WTC11 (cell line): ENCODE measurements around the gene GMEB2. TPM values are rescaled to one million over a fixed set of nuclear protein-coding genes. Genes with fewer than 3 reads are reported as not detected.

Source experiments
- ATAC-seq: fragments of 200-7000 bp; cut with Tn5 transposase; 2 replicates; pipeline ENCODE4 v1.10.0; 2021; ENCODE audit warnings: mild to moderate bottlenecking, moderate library complexity
- CTCF ChIA-PET: fragments of 300-600 bp; sonication (Branson Sonifier 250); formaldehyde crosslinking; loops from one replicate; lab custom pipeline; 2021; ENCODE audit warnings: antibody characterized with exemption; lab: Charles Lee
- POLR2A ChIA-PET: fragments of 350-600 bp; sonication (Branson Sonifier 250); formaldehyde crosslinking; loops from one replicate; lab custom pipeline; 2021; ENCODE audit warnings: antibody characterized with exemption; lab: Charles Lee
- DNase-seq: peaks from one replicate; pipeline ENCODE4 v3.0.0; 2021; ENCODE audit warnings: low spot score
- H3K27ac Mint-ChIP-seq: 2 replicates; pipeline ENCODE4 v1.8.0; 2021; ENCODE audit warnings: mixed read lengths
- H3K27me3 Mint-ChIP-seq: 2 replicates; pipeline ENCODE4 v1.8.0; 2021; ENCODE audit warnings: low read depth, mild to moderate bottlenecking, moderate library complexity, mixed read lengths
- H3K36me3 Mint-ChIP-seq: 2 replicates; pipeline ENCODE4 v1.8.0; 2021; ENCODE audit warnings: mixed read lengths
- H3K4me1 Mint-ChIP-seq: 2 replicates; pipeline ENCODE4 v1.8.0; 2022; ENCODE audit warnings: mixed read lengths
- H3K4me3 Mint-ChIP-seq: 2 replicates; pipeline ENCODE4 v1.8.0; 2021; ENCODE audit warnings: mild to moderate bottlenecking, moderate library complexity, mixed read lengths
- H3K9me3 Mint-ChIP-seq: 2 replicates; pipeline ENCODE4 v1.8.0; 2021; ENCODE audit warnings: mixed read lengths
- CREB1 ChIP-seq: sonication (generic); formaldehyde crosslinking; IDR thresholded peaks from 2 replicates; pipeline ENCODE4 v1.8.0; 2023; ENCODE audit warnings: mild to moderate bottlenecking, missing genetic modification reagents
- ESRRA ChIP-seq: sonication (generic); formaldehyde crosslinking; IDR thresholded peaks from 2 replicates; pipeline ENCODE4 v1.8.1; 2022; ENCODE audit warnings: mild to moderate bottlenecking, missing genetic modification reagents, borderline replicate concordance
- GABPB1 ChIP-seq: sonication (generic); formaldehyde crosslinking; IDR thresholded peaks from 2 replicates; pipeline ENCODE4 v1.8.1; 2023; ENCODE audit warnings: mild to moderate bottlenecking, missing genetic modification reagents
- GRHL2 ChIP-seq: fragments of 250-450 bp; sonication (Bioruptor Pico); IDR thresholded peaks from 2 replicates; pipeline ENCODE4 v1.8.0; 2022; ENCODE audit warnings: mild to moderate bottlenecking, moderate library complexity; ENCODE audit not compliant: insufficient replicate concordance, severe bottlenecking
- JAZF1 ChIP-seq: fragments of 250-450 bp; sonication (Bioruptor Pico); IDR thresholded peaks from 2 replicates; pipeline ENCODE4 v1.9.0; 2021; ENCODE audit warnings: moderate library complexity, mild to moderate bottlenecking, inconsistent platforms
- NR2C2 ChIP-seq: sonication (generic); formaldehyde crosslinking; IDR thresholded peaks from 2 replicates; pipeline ENCODE4 v1.8.0; 2022; ENCODE audit warnings: mild to moderate bottlenecking, missing genetic modification reagents
- NR3C1 ChIP-seq: sonication (generic); formaldehyde crosslinking; conservative IDR thresholded peaks from 2 replicates; pipeline ENCODE4 v1.8.1; 2023; ENCODE audit warnings: low read depth, mild to moderate bottlenecking, missing genetic modification reagents
- SMAD3 ChIP-seq: sonication (generic); formaldehyde crosslinking; IDR thresholded peaks from 2 replicates; pipeline ENCODE4 v1.8.0; 2022; ENCODE audit warnings: missing genetic modification reagents, mild to moderate bottlenecking, borderline replicate concordance
- SMAD4 ChIP-seq: sonication (generic); formaldehyde crosslinking; IDR thresholded peaks from 2 replicates; pipeline ENCODE4 v1.8.0; 2022; ENCODE audit warnings: mild to moderate bottlenecking, missing genetic modification reagents
- TCF7 ChIP-seq: sonication (generic); formaldehyde crosslinking; IDR thresholded peaks from 2 replicates; pipeline ENCODE4 v1.8.0; 2022; ENCODE audit warnings: mild to moderate bottlenecking, low read depth, missing genetic modification reagents, moderate library complexity
- TEAD1 ChIP-seq: sonication (generic); formaldehyde crosslinking; IDR thresholded peaks from 2 replicates; pipeline ENCODE4 v1.8.0; 2022; ENCODE audit warnings: mild to moderate bottlenecking, missing genetic modification reagents
- TP53 ChIP-seq: sonication (generic); formaldehyde crosslinking; IDR thresholded peaks from 2 replicates; pipeline ENCODE4 v1.8.1; 2023; ENCODE audit warnings: mild to moderate bottlenecking, missing genetic modification reagents
- ZNF423 ChIP-seq: fragments of 250-450 bp; sonication (Bioruptor Pico); IDR thresholded peaks from 2 replicates; pipeline ENCODE4 v2.1.2; 2022; ENCODE audit warnings: mild to moderate bottlenecking, moderate library complexity
- total RNA-seq: library from RNA; stranded (reverse); gene quantifications from 3 replicates; pipeline ENCODE4 v1.2.3, GENCODE V29; 2021
- TF ChIP-seq, protein P1 (sequence below): sonication (generic); formaldehyde crosslinking; IDR thresholded peaks from 2 replicates; pipeline ENCODE4 v1.8.0; 2023; ENCODE audit warnings: missing genetic modification reagents, mild to moderate bottlenecking, borderline replicate concordance
- TF ChIP-seq, protein P2 (sequence below): sonication (generic); formaldehyde crosslinking; IDR thresholded peaks from 2 replicates; pipeline ENCODE4 v1.8.0; 2023; ENCODE audit warnings: missing genetic modification reagents
- TF ChIP-seq, protein P3 (sequence below): sonication (generic); formaldehyde crosslinking; IDR thresholded peaks from 2 replicates; pipeline ENCODE4 v1.8.0; 2022; ENCODE audit warnings: mild to moderate bottlenecking, missing genetic modification reagents
- TF ChIP-seq, protein P4 (sequence below): sonication (generic); formaldehyde crosslinking; IDR thresholded peaks from 2 replicates; pipeline ENCODE4 v1.8.1; 2023; ENCODE audit warnings: mild to moderate bottlenecking, missing genetic modification reagents

Gene GMEB2
- total RNA-seq, 1 experiment from 2014 or later, result 14.8 TPM

DNA sequence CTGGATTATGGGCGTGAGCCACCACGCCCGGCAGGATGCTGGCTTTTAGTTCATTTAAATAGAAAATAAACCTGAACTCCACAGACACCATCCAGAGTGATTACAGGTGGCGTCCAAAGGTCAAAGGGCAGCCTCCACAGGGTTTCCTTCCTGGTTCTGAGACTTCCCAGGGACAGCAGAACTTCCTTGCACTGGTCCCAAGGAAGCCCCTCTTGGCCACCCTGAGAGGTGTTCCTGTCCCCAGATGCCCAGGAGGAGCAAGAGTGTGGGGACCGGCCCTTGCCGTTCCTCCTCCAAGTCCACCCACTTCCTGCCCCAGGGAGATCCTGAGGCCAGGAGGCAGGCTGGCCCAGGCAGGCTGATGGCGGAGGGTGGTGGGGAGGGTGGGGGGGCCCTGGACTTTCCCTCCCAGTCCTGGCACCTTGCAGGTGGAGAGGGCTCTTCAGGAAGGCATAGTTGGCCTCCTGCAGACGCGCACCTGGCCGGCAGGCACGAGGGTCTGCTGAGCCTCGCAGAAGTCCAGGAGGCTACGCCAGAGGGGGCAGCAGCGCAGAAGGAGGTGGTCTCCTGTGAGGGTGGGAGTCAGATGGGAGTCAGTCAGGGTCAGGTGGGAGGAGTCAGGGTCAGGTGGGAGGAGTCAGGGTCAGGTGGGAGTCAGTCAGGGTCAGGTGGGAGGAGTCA lies 68.0 kb downstream of the GMEB2 start (continued):
- TF ChIP-seq, protein P1, sequence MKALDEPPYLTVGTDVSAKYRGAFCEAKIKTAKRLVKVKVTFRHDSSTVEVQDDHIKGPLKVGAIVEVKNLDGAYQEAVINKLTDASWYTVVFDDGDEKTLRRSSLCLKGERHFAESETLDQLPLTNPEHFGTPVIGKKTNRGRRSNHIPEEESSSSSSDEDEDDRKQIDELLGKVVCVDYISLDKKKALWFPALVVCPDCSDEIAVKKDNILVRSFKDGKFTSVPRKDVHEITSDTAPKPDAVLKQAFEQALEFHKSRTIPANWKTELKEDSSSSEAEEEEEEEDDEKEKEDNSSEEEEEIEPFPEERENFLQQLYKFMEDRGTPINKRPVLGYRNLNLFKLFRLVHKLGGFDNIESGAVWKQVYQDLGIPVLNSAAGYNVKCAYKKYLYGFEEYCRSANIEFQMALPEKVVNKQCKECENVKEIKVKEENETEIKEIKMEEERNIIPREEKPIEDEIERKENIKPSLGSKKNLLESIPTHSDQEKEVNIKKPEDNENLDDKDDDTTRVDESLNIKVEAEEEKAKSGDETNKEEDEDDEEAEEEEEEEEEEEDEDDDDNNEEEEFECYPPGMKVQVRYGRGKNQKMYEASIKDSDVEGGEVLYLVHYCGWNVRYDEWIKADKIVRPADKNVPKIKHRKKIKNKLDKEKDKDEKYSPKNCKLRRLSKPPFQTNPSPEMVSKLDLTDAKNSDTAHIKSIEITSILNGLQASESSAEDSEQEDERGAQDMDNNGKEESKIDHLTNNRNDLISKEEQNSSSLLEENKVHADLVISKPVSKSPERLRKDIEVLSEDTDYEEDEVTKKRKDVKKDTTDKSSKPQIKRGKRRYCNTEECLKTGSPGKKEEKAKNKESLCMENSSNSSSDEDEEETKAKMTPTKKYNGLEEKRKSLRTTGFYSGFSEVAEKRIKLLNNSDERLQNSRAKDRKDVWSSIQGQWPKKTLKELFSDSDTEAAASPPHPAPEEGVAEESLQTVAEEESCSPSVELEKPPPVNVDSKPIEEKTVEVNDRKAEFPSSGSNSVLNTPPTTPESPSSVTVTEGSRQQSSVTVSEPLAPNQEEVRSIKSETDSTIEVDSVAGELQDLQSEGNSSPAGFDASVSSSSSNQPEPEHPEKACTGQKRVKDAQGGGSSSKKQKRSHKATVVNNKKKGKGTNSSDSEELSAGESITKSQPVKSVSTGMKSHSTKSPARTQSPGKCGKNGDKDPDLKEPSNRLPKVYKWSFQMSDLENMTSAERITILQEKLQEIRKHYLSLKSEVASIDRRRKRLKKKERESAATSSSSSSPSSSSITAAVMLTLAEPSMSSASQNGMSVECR (CRISPR knock-in tag), result no peak

DNA sequence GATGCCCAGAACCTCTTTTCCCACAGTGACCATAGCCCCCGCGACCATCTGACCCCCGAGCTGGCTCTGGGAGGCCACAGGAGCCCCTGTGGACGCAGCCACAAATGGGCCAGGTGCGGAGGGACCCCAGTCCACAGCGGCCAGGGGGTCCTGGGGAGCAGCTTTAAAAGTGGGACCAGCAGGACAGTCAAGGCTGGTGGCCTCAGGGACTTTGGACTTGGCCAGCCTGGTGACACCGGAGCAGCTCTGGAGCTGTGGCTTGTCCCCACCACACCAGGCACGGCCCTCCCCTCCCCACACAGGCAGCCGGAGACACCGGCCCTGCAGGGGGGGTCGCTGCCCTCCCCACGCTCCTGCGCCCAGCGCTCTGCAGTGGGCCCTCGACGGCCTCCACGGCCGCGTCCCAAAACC lies 69.4 kb downstream of the GMEB2 start:
- ChIA-PET POLR2A (interaction anchor here (0.8 kb wide), 1 partner anchor 16 kb away, joined by 3 read pairs; the partner anchor contains the start of gene HELZ2), CTCF (interaction anchor here (1.0 to 3.9 kb wide), 2 partner anchors 20 to 417 kb away, joined by 3 to 34 read pairs; partner anchors contain the start of gene PTK6)
- peaks cover 3% of the 10 kb centered on the region for H3K36me3 Mint-ChIP-seq
- H3K4me3 Mint-ChIP-seq, result no peak overlapping the region
- no peaks in the 10 kb centered on the region for H3K9me3 Mint-ChIP-seq
- no peak for ATAC-seq
- no peaks in the 10 kb centered on the region for H3K27me3 Mint-ChIP-seq
- H3K27ac Mint-ChIP-seq, result peak overlapping the region; percentile 92; the same call in 1 of the 2 replicates
- DNase-seq, result no peak
- no peak for TF ChIP-seq ESRRA (CRISPR knock-in tag)
- TF ChIP-seq GABPB1 (CRISPR knock-in tag), result no peak
- TF ChIP-seq, protein P2, sequence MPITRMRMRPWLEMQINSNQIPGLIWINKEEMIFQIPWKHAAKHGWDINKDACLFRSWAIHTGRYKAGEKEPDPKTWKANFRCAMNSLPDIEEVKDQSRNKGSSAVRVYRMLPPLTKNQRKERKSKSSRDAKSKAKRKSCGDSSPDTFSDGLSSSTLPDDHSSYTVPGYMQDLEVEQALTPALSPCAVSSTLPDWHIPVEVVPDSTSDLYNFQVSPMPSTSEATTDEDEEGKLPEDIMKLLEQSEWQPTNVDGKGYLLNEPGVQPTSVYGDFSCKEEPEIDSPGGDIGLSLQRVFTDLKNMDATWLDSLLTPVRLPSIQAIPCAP (CRISPR knock-in tag), result no peak
- TF ChIP-seq CREB1 (CRISPR knock-in tag), result no peak
- no peak for TF ChIP-seq ZNF423 (CRISPR knock-in tag)
- TF ChIP-seq JAZF1 (CRISPR knock-in tag), result no peak
- no peak for TF ChIP-seq TCF7
- TF ChIP-seq SMAD4, result no peak
- TF ChIP-seq, protein P3, sequence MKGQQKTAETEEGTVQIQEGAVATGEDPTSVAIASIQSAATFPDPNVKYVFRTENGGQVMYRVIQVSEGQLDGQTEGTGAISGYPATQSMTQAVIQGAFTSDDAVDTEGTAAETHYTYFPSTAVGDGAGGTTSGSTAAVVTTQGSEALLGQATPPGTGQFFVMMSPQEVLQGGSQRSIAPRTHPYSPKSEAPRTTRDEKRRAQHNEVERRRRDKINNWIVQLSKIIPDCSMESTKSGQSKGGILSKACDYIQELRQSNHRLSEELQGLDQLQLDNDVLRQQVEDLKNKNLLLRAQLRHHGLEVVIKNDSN, result no peak
- TF ChIP-seq TP53 (CRISPR knock-in tag), result no peak
- no peak for TF ChIP-seq NR2C2 (CRISPR knock-in tag)
- TF ChIP-seq, protein P4, sequence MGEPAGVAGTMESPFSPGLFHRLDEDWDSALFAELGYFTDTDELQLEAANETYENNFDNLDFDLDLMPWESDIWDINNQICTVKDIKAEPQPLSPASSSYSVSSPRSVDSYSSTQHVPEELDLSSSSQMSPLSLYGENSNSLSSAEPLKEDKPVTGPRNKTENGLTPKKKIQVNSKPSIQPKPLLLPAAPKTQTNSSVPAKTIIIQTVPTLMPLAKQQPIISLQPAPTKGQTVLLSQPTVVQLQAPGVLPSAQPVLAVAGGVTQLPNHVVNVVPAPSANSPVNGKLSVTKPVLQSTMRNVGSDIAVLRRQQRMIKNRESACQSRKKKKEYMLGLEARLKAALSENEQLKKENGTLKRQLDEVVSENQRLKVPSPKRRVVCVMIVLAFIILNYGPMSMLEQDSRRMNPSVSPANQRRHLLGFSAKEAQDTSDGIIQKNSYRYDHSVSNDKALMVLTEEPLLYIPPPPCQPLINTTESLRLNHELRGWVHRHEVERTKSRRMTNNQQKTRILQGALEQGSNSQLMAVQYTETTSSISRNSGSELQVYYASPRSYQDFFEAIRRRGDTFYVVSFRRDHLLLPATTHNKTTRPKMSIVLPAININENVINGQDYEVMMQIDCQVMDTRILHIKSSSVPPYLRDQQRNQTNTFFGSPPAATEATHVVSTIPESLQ (CRISPR knock-in tag), result no peak
- no peak for TF ChIP-seq TEAD1 (CRISPR knock-in tag)
- peaks cover 8% of the 10 kb centered on the region for H3K4me1 Mint-ChIP-seq

DNA sequence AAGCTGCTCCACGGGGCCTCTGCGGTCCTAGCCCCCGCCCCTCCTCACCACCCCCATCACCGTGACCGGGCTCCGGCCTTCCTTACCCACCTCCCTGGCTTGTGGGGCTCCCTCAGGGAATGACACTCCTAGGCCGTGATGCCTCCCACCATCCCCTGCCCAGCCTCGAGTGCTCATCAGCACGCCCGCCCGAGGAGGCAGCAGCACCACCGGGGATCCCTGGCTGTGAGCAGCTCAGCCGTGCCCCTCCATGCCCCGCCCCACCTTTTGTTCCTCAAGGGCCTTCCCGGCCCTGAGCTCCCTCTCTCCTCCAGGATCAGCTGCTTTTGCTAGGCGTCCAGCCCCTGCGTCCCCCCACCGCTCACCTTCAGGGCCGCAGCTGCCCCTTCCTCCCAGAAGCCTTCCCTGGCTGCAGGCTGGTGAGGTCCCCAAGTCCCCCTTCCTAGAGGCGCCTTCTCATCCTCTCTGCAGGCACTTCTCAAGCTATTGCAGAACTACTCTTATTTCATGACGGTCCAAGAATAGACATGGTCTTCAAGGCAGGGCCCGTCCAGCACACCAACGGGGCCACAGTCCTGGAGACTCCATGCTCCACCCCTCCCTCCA lies 69.9 kb downstream of the GMEB2 start:
- CTCF ChIA-PET, result interaction anchor here (0.6 to 3.9 kb wide), 3 partner anchors 12 to 417 kb away, joined by 3 to 34 read pairs (median 3); partner anchors contain the start of gene PTK6
- Mint-ChIP-seq H3K27me3 (no peaks in the 10 kb centered on the region), H3K4me1 (peaks cover 12% of the 10 kb centered on the region), H3K27ac (peak overlapping the region; percentile 92; the same call in 1 of the 2 replicates), H3K4me3 (no peak overlapping the region), H3K9me3 (no peaks in the 10 kb centered on the region), H3K36me3 (peaks cover 3% of the 10 kb centered on the region)
- TF ChIP-seq SMAD3 (CRISPR knock-in tag), result no peak
- TF ChIP-seq NR3C1 (CRISPR knock-in tag), result no peak
- no peak for TF ChIP-seq GRHL2 (CRISPR knock-in tag)
- POLR2A ChIA-PET, result interaction anchor here (0.8 kb wide), 1 partner anchor 16 kb away, joined by 3 read pairs; the partner anchor contains the start of gene HELZ2
- no peak for DNase-seq
- ATAC-seq, result no peak
